K562 (cell line): ENCODE results near the gene CRELD2. TPM values are rescaled to one million over a fixed set of nuclear protein-coding genes. Genes with fewer than 3 reads are reported as not detected.

ENCODE experiments used
- ATF1 ChIP-seq, 2 experiments: fragments of 450-650 bp in 1 of 2; IDR thresholded peaks; 2 replicates each; pipeline ENCODE4 v1.6.1; 2016; ENCODE audit warnings: missing compliant biosample characterization in 1 of 2, missing genetic modification characterization in 1 of 2
- FIP1L1 ChIP-seq: fragments of 200-400 bp; formaldehyde crosslinking; IDR thresholded peaks from 2 replicates; pipeline ENCODE4 v1.6.1; 2018; ENCODE audit warnings: mild to moderate bottlenecking, low read depth, low read length; ENCODE audit not compliant: poor library complexity, severe bottlenecking
- GABPA ChIP-seq: fragments of 200-800 bp; sonication (Bioruptor generic); conservative IDR thresholded peaks from 2 replicates; pipeline ENCODE4 v1.6.1; 2016; ENCODE audit warnings: low read depth, missing genetic modification characterization, missing compliant biosample characterization
- GTF2F1 ChIP-seq: IDR thresholded peaks from 2 replicates; pipeline ENCODE4 v1.6.1; 2011; ENCODE audit warnings: low read depth, low read length, improper control_type of control experiment
- HNRNPK ChIP-seq: fragments of 200-400 bp; formaldehyde crosslinking; IDR thresholded peaks from one replicate; pipeline ENCODE4 v1.6.1; 2018; ENCODE audit warnings: mild to moderate bottlenecking, low read depth, low read length; ENCODE audit not compliant: poor library complexity, severe bottlenecking
- JUND ChIP-seq, 2 experiments: IDR thresholded peaks; 2 replicates in 1 of 2; 3 replicates in 1 of 2; pipeline ENCODE4 v1.6.1; 2011; ENCODE audit warnings: borderline replicate concordance in 2 of 2, low read depth in 2 of 2, low read length in 2 of 2, improper control_type of control experiment in 1 of 2, missing biosample characterization in 1 of 2, missing genetic modification characterization in 1 of 2, missing genetic modification reagents in 1 of 2
- MNT ChIP-seq, 2 experiments: fragments of 450-650 bp; conservative IDR thresholded peaks; 2 replicates each; pipeline ENCODE4 v1.6.1; 2017; ENCODE audit warnings: mild to moderate bottlenecking in 2 of 2, moderate library complexity in 2 of 2
- NKRF ChIP-seq: fragments of 450-650 bp; IDR thresholded peaks from 2 replicates; pipeline ENCODE4 v1.6.1; 2016; ENCODE audit warnings: borderline replicate concordance
- NONO ChIP-seq, 2 experiments: fragments of 200-400 bp in 1 of 2; fragments of 450-650 bp in 1 of 2; formaldehyde crosslinking in 1 of 2; IDR thresholded peaks; 2 replicates each; pipeline ENCODE4 v1.6.1; 2017; ENCODE audit warnings: low read depth in 2 of 2, mild to moderate bottlenecking in 2 of 2, moderate library complexity in 2 of 2, low read length in 1 of 2
- NR2C1 ChIP-seq, 2 experiments: fragments of 450-650 bp; IDR thresholded peaks; 2 replicates each; pipeline ENCODE4 v1.6.1; 2017; ENCODE audit warnings: mild to moderate bottlenecking in 2 of 2, antibody characterized with exemption in 1 of 2, inconsistent platforms in 1 of 2, missing compliant biosample characterization in 1 of 2, missing genetic modification characterization in 1 of 2
- NR2C2 ChIP-seq, 2 experiments: fragments of 200-800 bp in 1 of 2; sonication (Bioruptor generic) in 1 of 2; sonication (generic) in 1 of 2; formaldehyde crosslinking in 1 of 2; IDR thresholded peaks; 2 replicates each; pipeline versions ENCODE4 v1.6.1 to v1.8.0; 2016 to 2022; ENCODE audit warnings: mild to moderate bottlenecking in 1 of 2, missing compliant biosample characterization in 1 of 2, missing genetic modification characterization in 1 of 2, missing genetic modification reagents in 1 of 2
- PTRF ChIP-seq: fragments of 450-650 bp; IDR thresholded peaks from 2 replicates; pipeline ENCODE4 v1.6.1; 2016; ENCODE audit warnings: mild to moderate bottlenecking, missing genetic modification characterization, missing compliant biosample characterization
- RB1 ChIP-seq: fragments of 450-650 bp; IDR thresholded peaks from 2 replicates; pipeline ENCODE4 v1.6.1; 2017; ENCODE audit warnings: low read depth, mild to moderate bottlenecking
- RBBP5 ChIP-seq: fragments of 200-600 bp; sonication (generic); IDR thresholded peaks from 2 replicates; pipeline ENCODE4 v1.6.1; 2012; ENCODE audit warnings: borderline replicate concordance, mild to moderate bottlenecking, low read length, control low read depth, inconsistent platforms; ENCODE audit not compliant: insufficient read depth, poor library complexity, severe bottlenecking
- SAFB ChIP-seq: fragments of 200-400 bp; formaldehyde crosslinking; IDR thresholded peaks from 2 replicates; pipeline ENCODE4 v1.6.1; 2017; ENCODE audit warnings: low read depth, low read length, borderline replicate concordance
- SMAD3 ChIP-seq: fragments of 450-650 bp; formaldehyde crosslinking; conservative IDR thresholded peaks from 2 replicates; pipeline ENCODE4 v1.4.0; 2020; ENCODE audit warnings: mild to moderate bottlenecking
- STAT5B ChIP-seq: fragments of 250-450 bp; sonication (Bioruptor Pico); IDR thresholded peaks from 2 replicates; pipeline ENCODE4 v1.8.0; 2021; ENCODE audit warnings: mild to moderate bottlenecking, inconsistent platforms
- ZBTB8A ChIP-seq: fragments of 450-650 bp; IDR thresholded peaks from 2 replicates; pipeline ENCODE4 v1.6.1; 2018; ENCODE audit warnings: mild to moderate bottlenecking, moderate library complexity; ENCODE audit not compliant: partially characterized antibody
- ZFX ChIP-seq: sonication (generic); formaldehyde crosslinking; IDR thresholded peaks from 2 replicates; pipeline ENCODE4 v1.8.0; 2022; ENCODE audit warnings: mild to moderate bottlenecking, missing genetic modification reagents, moderate library complexity
- ZNF217 ChIP-seq: sonication (generic); formaldehyde crosslinking; IDR thresholded peaks from 2 replicates; pipeline ENCODE4 v1.8.0; 2022; ENCODE audit warnings: mild to moderate bottlenecking, missing genetic modification reagents
- polyA plus RNA-seq, 8 experiments: library from polyadenylated mRNA; depleted of rRNA in 4 of 8; stranded (reverse) in 5 of 8; unstranded in 3 of 8; fragments of >200 nt; fragmentation: Nextera tagmentation in 2 of 8; fragmentation: Illumina TruSeq in 1 of 8; extraction: Ambion mirVana in 2 of 8; extraction: Trizol in 1 of 8; gene quantifications; 2 replicates each; pipeline versions ENCODE4 v1.2.1 to v1.2.3, GENCODE V29; 2011 to 2014; ENCODE audit warnings: inconsistent platforms in 1 of 8, missing spikeins in 1 of 8
- total RNA-seq, 7 experiments: library from RNA; depleted of rRNA in 6 of 7; stranded (reverse); fragments of >200 nt in 6 of 7; fragmentation: Illumina TruSeq in 2 of 7; extraction: Trizol in 2 of 7; gene quantifications; 2 replicates each; pipeline versions ENCODE4 v1.2.1 to v1.2.3, GENCODE V29; 2011 to 2021; ENCODE audit warnings: low replicate concordance in 1 of 7

CRELD2 gene
- total and polyA plus RNA-seq, 9 of the 15 experiments (the other 6 are each of a cell fraction or from before 2014, with no cell fraction given) = 0.96 to 25.3 (median 8.8) TPM

- TF ChIP-seq NKRF (no peak), ZFX (CRISPR knock-in tag) (peak; percentile 45; the same call in 1 of the 2 replicates), ZBTB8A (no peak), NR2C1 (IDR thresholded peaks at IDR 0.05) (peak; percentile 81), NR2C1 (tag; IDR thresholded peaks at IDR 0.05) (peak; percentile 75), SMAD3 (no peak), ATF1 (CRISPR knock-in tag; IDR thresholded peaks at IDR 0.05) (no peak), ATF1 (tag; IDR thresholded peaks at IDR 0.05) (0 out of 2 replicates have a peak, but pooled peaks have one; percentile 9), ZNF217 (CRISPR knock-in tag) (no peak), RB1 (no peak), SAFB (no peak), FIP1L1 (peak; percentile 54), STAT5B (CRISPR knock-in tag) (no peak), NR2C2 (CRISPR knock-in tag; IDR thresholded peaks at IDR 0.05) (0 out of 2 replicates have a peak, but pooled peaks have one; percentile 47), NR2C2 (tag; IDR thresholded peaks at IDR 0.05) (peak; percentile 78), MNT (conservative IDR thresholded peaks at IDR 0.05) (0 out of 4 replicates have a peak, but pooled peaks of 1 of the 2 experiments have one; percentile 8), RBBP5 (peak; percentile 8), HNRNPK (no peak), PTRF (tag) (no peak), NONO (IDR thresholded peaks at IDR 0.05; ENCODE audit: low read depth in 2 of 2, low read length in 1 of 2) (no peak), GABPA (tag) (0 out of 2 replicates have a peak, but pooled peaks have one; percentile 24), JUND (IDR thresholded peaks at IDR 0.05; ENCODE audit: borderline replicate concordance, low read depth, low read length) (no peak), JUND (tag; IDR thresholded peaks at IDR 0.05; ENCODE audit: borderline replicate concordance, low read depth, low read length) (0 out of 3 replicates have a peak, but pooled peaks have one; percentile 2), GTF2F1 (no peak)
Observed at GRCh38 chr22:49962751-49963646, 44.6 kb downstream of the CRELD2 start (continued).
